Coronary artery (tissue), 2 donors: ENCODE data around the gene ARSD.

Source experiments
- DNase-seq: peaks from one replicate; pipeline ENCODE4 v3.0.0-alpha.2; 2017; ENCODE audit warnings: low spot score
- H3K27ac ChIP-seq, 2 donors: fragments of 200-600 bp; sonication (generic); one replicate each; pipeline ENCODE4 v1.5.1; 2016 to 2019
- H3K4me3 ChIP-seq: fragments of 200-600 bp; sonication (generic); 2 replicates; pipeline ENCODE4 v1.5.1; 2016; ENCODE audit warnings: mild to moderate bottlenecking, moderate library complexity
- TF ChIP-seq, protein P1 (sequence below): fragments of 200-600 bp; sonication (generic); IDR thresholded peaks from one replicate; pipeline ENCODE4 v1.5.1; 2019; ENCODE audit warnings: antibody characterized with exemption

ARSD gene

GRCh38 chrX:2883770-2884169, 45.4 kb downstream of the ARSD start:
- DNase-seq = no peak
- Histone ChIP-seq H3K4me3 (no peak overlapping the region), H3K27ac (no peak overlapping the region)
- TF ChIP-seq, protein P1, sequence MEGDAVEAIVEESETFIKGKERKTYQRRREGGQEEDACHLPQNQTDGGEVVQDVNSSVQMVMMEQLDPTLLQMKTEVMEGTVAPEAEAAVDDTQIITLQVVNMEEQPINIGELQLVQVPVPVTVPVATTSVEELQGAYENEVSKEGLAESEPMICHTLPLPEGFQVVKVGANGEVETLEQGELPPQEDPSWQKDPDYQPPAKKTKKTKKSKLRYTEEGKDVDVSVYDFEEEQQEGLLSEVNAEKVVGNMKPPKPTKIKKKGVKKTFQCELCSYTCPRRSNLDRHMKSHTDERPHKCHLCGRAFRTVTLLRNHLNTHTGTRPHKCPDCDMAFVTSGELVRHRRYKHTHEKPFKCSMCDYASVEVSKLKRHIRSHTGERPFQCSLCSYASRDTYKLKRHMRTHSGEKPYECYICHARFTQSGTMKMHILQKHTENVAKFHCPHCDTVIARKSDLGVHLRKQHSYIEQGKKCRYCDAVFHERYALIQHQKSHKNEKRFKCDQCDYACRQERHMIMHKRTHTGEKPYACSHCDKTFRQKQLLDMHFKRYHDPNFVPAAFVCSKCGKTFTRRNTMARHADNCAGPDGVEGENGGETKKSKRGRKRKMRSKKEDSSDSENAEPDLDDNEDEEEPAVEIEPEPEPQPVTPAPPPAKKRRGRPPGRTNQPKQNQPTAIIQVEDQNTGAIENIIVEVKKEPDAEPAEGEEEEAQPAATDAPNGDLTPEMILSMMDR = no peak

DNA sequence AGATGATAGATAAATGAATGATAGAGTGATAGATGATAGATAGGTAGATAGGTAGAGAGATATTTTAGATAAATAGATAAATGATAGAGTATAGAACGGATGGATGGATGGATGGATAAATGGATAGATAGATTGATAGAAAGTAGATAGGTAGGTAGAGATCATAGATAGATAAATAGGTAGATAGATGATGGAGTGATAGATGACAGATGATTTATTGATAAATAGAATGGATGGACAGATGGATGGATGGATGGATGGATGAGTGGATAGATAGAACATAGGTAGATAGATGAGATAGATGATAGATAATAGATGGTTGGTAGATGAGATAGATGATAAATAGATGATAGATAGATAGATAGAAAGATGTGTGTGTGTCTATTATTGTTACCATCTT, 49.5 kb downstream of the ARSD start:
- DNase-seq = no peak
- Histone ChIP-seq H3K27ac (no peak overlapping the region), H3K4me3 (no peak overlapping the region)
- TF ChIP-seq, protein P1 = no peak

- no peak overlapping the region for H3K4me3 ChIP-seq
- TF ChIP-seq, protein P1 = no peak
- H3K27ac ChIP-seq = no peak overlapping the region
- DNase-seq = no peak
These were observed 50.6 kb downstream of the ARSD start for GRCh38 chrX:2878563-2878962.

- no peak for DNase-seq
- Histone ChIP-seq H3K4me3 (no peak overlapping the region), H3K27ac (no peak overlapping the region)
- TF ChIP-seq, protein P1 = no peak
These were observed 53.2 kb downstream of the ARSD start for GRCh38 chrX:2875798-2876399.

DNA sequence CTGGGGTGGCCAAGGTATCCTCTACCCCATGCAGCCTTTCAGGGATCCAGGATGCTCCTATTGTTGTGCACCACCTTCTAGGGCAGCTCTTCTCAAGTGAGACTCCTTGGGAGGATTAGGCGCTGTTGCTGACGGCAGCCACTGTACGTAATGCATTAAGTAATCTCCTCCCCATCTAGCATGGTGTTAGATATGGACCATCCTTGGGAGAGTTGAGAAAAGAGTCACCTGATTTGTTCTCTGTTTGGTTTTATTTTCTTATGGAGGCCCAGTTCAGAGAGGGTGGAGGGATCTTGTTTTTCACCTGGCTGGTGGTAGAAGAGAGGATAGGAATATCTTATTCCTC, 54.0 kb downstream of the ARSD start:
- Histone ChIP-seq H3K4me3 (no peak overlapping the region), H3K27ac (no peak overlapping the region)
- DNase-seq = no peak
- TF ChIP-seq, protein P1 = no peak

- TF ChIP-seq, protein P1 = no peak
- Histone ChIP-seq H3K27ac (no peak overlapping the region), H3K4me3 (no peak overlapping the region)
- DNase-seq = no peak
These were observed 54.7 kb downstream of the ARSD start for GRCh38 chrX:2874222-2875135.
